ENCODE results near the gene HTR1A.

DNA sequence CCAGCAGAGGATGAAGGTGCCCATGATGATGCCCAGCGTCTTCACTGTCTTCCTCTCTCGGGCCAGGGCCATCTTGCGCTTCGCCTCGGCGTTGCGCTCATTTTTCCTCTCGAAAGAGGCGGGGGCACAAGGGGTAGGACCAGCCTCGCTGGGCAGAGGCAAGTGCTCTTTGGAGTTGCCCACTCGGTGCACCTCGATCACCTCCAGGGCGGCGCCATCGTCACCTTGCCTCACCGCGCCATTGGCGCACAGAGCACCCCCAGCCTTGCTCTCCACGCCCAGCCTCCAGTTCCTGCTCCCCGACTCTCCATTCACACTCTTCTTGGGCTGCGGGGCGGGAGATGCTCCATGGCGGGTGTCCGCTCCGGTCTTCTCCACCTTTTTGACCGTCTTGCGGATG is 1.6 kb downstream of the HTR1A start:
- TF ChIP-seq POLR2A (IDR thresholded peaks at IDR 0.05; ENCODE audit: low read depth, low read length) = no peak
- TF ChIP-seq RAD21 (IDR thresholded peaks at IDR 0.05; ENCODE audit: low read length) = no peak
- TF ChIP-seq CEBPB (IDR thresholded peaks at IDR 0.05; ENCODE audit: low read depth, low read length) = no peak
- no peak for TF ChIP-seq BHLHE40 (IDR thresholded peaks at IDR 0.05; ENCODE audit: low read depth, low read length)
- TF ChIP-seq, protein P1, sequence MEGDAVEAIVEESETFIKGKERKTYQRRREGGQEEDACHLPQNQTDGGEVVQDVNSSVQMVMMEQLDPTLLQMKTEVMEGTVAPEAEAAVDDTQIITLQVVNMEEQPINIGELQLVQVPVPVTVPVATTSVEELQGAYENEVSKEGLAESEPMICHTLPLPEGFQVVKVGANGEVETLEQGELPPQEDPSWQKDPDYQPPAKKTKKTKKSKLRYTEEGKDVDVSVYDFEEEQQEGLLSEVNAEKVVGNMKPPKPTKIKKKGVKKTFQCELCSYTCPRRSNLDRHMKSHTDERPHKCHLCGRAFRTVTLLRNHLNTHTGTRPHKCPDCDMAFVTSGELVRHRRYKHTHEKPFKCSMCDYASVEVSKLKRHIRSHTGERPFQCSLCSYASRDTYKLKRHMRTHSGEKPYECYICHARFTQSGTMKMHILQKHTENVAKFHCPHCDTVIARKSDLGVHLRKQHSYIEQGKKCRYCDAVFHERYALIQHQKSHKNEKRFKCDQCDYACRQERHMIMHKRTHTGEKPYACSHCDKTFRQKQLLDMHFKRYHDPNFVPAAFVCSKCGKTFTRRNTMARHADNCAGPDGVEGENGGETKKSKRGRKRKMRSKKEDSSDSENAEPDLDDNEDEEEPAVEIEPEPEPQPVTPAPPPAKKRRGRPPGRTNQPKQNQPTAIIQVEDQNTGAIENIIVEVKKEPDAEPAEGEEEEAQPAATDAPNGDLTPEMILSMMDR (conservative IDR thresholded peaks at IDR 0.05; ENCODE audit: low read depth, low read length) = no peak
- TF ChIP-seq NFE2L2 (IDR thresholded peaks at IDR 0.05; ENCODE audit: low read depth, low read length) = no peak
- no peak for TF ChIP-seq USF2 (IDR thresholded peaks at IDR 0.05; ENCODE audit: low read depth, low read length)
- TF ChIP-seq FOS (IDR thresholded peaks at IDR 0.05; ENCODE audit: low read depth, low read length) = no peak
- no peak for TF ChIP-seq ELK1 (IDR thresholded peaks at IDR 0.05; ENCODE audit: borderline replicate concordance, low read depth, low read length)
- no peak for TF ChIP-seq RFX5 (IDR thresholded peaks at IDR 0.05; ENCODE audit: low read depth, low read length)
- no peak for TF ChIP-seq MAFK (IDR thresholded peaks at IDR 0.05; ENCODE audit: low read depth, low read length)
- TF ChIP-seq RCOR1 (IDR thresholded peaks at IDR 0.05; ENCODE audit: insufficient replicate concordance, low read length) = no peak
- no peak for TF ChIP-seq SMC3 (IDR thresholded peaks at IDR 0.05; ENCODE audit: low read depth, low read length)

All from IMR-90 (cell line).